ENCODE results near the gene HTR1E. TPM values are rescaled to one million over a fixed set of nuclear protein-coding genes. Genes with fewer than 3 reads are reported as not detected.

Gene HTR1E
- total RNA-seq, 4 donors from 2014 or later = not detected

DNA sequence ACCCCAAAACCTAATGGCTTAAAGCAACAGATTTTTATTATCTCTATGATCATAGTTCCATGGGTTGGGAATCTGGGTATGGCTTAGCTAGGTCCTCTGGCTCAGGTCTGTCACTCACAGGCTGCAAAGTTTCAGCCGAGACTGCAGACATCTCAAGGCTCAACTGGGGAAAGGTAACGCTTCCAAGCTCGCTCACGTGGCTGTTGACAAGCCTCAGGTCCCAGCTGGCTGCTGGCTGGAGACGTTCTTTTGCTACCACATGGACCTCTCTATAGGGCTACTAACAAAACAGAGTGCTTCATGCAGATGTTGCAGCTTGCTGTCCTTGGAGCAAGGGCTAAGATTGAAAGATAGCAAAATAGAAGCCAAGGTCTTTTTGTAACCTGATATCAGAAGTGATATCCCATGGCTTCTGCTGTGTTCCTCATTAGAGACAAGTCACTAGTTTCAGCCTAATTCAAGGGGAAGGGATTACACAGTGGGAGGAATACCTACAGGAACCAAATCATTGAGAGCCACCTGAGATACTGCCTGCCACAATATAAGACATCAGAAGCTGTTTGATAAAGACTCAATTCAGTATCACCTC, 6.6 kb downstream of the HTR1E start:
- H3K9me3 ChIP-seq = no peaks in the 10 kb centered on the region
- H3K4me1 ChIP-seq = no peaks in the 10 kb centered on the region
- no peak for TF ChIP-seq POLR2A (IDR thresholded peaks at IDR 0.05)
- TF ChIP-seq, protein P1, sequence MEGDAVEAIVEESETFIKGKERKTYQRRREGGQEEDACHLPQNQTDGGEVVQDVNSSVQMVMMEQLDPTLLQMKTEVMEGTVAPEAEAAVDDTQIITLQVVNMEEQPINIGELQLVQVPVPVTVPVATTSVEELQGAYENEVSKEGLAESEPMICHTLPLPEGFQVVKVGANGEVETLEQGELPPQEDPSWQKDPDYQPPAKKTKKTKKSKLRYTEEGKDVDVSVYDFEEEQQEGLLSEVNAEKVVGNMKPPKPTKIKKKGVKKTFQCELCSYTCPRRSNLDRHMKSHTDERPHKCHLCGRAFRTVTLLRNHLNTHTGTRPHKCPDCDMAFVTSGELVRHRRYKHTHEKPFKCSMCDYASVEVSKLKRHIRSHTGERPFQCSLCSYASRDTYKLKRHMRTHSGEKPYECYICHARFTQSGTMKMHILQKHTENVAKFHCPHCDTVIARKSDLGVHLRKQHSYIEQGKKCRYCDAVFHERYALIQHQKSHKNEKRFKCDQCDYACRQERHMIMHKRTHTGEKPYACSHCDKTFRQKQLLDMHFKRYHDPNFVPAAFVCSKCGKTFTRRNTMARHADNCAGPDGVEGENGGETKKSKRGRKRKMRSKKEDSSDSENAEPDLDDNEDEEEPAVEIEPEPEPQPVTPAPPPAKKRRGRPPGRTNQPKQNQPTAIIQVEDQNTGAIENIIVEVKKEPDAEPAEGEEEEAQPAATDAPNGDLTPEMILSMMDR (IDR thresholded peaks at IDR 0.05) = no peak
- H3K36me3 ChIP-seq = no peaks in the 10 kb centered on the region
- H3K27ac ChIP-seq = no peak overlapping the region
- no peak for DNase-seq
- WGBS, 2 donors = 13% methylated on average over 3 of the region's 5 CpGs; no CpG with 5 or more reads in 1 of the 2 donors
- H3K27me3 ChIP-seq = peaks cover 0 to 1% (median 0%) of the 10 kb centered on the region in 4 donors
- H3K4me3 ChIP-seq = no peak overlapping the region
- intact Hi-C loops (cut with DNase I) = no loop called here

DNA sequence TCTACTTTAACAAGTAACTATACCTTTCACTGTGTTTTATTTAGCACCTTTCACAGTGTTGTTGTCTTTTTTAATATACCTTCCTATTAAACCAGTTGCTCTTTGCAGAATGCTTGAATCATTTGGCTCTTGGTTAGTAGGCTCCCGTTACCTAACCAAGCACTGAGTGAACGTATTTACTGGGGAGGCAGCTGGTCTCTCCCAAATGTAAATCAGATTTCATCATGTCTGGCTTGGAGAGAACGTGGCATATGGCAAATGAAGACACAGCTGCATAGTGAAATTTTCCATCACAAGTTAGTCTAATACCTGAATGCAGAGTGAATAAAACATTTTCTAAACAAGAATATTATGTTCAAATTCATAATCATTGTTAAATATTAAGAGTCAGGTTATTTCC, 12.4 kb downstream of the HTR1E start:
- intact Hi-C loops (cut with DNase I) = no loop called here
- no peak overlapping the region for H3K4me3 ChIP-seq
- no peaks in the 10 kb centered on the region for H3K27me3 ChIP-seq
- TF ChIP-seq POLR2A (IDR thresholded peaks at IDR 0.05) = no peak
- TF ChIP-seq, protein P1 (IDR thresholded peaks at IDR 0.05) = no peak
- DNase-seq = no peak
- no peak overlapping the region for H3K27ac ChIP-seq
- no peaks in the 10 kb centered on the region for H3K36me3 ChIP-seq
- 57 to 61% methylated on average over 3 of the region's 3 CpGs for WGBS, 2 donors
- no peaks in the 10 kb centered on the region for H3K4me1 ChIP-seq
- H3K9me3 ChIP-seq = no peaks in the 10 kb centered on the region

DNA sequence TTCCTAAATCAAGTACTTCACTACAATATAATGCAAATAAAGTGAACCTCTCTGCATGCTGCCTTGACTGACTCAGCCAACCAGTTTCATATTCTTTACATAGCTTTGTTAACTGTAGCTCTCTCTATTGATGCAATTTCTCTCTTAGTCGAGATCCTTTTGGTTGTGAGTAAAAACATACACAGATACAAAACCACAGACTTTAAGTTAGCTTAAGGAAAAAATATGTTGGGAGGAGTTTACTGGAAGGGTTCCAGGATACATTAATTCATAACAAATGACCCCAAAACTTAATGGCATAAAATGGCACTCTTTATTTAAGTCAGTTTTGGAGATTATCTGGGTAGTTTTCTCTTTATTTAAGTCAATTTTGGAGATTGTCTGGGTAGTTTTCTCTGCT, 15.7 kb downstream of the HTR1E start:
- H3K4me3 ChIP-seq = no peak overlapping the region
- no peak for TF ChIP-seq POLR2A (IDR thresholded peaks at IDR 0.05)
- TF ChIP-seq, protein P1 (IDR thresholded peaks at IDR 0.05) = no peak
- 44 to 60% methylated on average over 1 of the region's 1 CpG for WGBS, 2 donors
- H3K27ac ChIP-seq = no peak overlapping the region
- intact Hi-C loops (cut with DNase I) = no loop called here
- no peak for DNase-seq
- no peaks in the 10 kb centered on the region for H3K4me1 ChIP-seq
- H3K36me3 ChIP-seq = no peaks in the 10 kb centered on the region
- H3K9me3 ChIP-seq = no peaks in the 10 kb centered on the region
- no peaks in the 10 kb centered on the region for H3K27me3 ChIP-seq

DNA sequence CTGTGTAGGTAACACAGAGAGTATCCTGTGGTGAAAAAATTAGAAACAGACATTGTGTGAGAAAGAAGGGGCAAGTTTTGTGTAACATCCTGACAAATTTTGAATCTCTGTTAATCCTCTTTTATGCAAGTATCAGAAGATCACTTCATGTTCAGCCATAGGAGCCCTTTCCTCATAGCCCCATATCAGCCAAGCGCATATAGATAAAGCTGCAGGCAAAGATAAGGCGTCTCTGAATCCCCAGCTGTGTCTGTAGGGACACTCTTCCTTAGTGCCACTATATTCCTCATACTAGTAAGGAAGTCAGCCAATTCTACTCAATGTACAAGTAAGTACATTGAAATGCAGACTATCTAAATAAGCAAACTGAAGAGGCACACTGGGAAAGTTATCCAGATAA, 22.3 kb downstream of the HTR1E start:
- Histone ChIP-seq H3K27ac (no peak overlapping the region), H3K27me3 (no peaks in the 10 kb centered on the region), H3K36me3 (no peaks in the 10 kb centered on the region), H3K4me1 (no peaks in the 10 kb centered on the region), H3K4me3 (no peak overlapping the region), H3K9me3 (no peaks in the 10 kb centered on the region)
- intact Hi-C loops (cut with DNase I) = no loop called here
- DNase-seq = no peak
- 91 to 97% methylated on average over 2 of the region's 2 CpGs for WGBS, 2 donors
- TF ChIP-seq POLR2A (IDR thresholded peaks at IDR 0.05) = no peak

DNA sequence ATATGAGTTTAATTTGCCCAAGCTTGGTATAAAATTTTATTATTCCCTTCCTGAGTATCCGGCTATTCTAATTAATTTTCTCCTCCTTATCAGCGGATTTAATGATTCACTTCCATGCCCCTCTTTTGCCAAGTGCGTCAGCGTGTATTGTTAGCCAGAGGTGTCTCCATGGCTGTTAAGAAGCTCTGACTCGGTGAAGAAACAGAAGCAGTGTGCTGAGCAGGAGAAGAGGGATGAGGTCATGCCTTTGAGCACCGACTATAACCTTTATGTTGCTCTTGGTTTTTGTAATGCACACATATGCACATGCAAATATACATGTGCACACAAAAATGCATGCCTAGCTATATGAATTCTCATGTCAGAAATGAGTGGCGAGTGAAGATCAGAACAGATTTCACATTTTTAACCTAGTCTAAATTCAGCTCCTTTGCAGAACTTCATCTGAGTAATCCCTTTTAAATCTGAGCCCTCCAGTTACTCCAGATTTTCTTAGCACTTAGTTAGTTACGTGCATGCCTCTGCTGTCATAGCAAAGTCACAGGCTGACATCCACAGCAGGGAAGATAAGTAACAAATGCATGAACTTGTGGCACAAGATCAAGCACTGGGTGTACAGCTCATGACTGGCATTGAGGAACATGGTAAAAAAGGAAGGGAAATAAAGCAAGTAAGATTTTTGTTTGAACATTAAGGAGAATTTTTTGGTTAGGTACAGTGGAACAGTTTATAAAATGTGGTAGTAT, 24.3 kb downstream of the HTR1E start:
- intact Hi-C loops (cut with DNase I) = no loop called here
- WGBS, 2 donors = 70 to 76% methylated on average over 8 of the region's 8 CpGs

More for the DNA sequence above, 24.3 kb downstream of the HTR1E start:
- no peak for DNase-seq
- no peak for TF ChIP-seq POLR2A (IDR thresholded peaks at IDR 0.05)
- TF ChIP-seq, protein P1 (IDR thresholded peaks at IDR 0.05) = no peak
- Histone ChIP-seq H3K27ac (no peak overlapping the region), H3K9me3 (no peaks in the 10 kb centered on the region), H3K4me1 (no peaks in the 10 kb centered on the region), H3K27me3 (no peaks in the 10 kb centered on the region), H3K4me3 (no peak overlapping the region), H3K36me3 (no peaks in the 10 kb centered on the region)
